Measurements from ENCODE around the gene PPIC.

- no peak for TF ChIP-seq POLR2A (IDR thresholded peaks at IDR 0.05)
- TF ChIP-seq, protein P1, sequence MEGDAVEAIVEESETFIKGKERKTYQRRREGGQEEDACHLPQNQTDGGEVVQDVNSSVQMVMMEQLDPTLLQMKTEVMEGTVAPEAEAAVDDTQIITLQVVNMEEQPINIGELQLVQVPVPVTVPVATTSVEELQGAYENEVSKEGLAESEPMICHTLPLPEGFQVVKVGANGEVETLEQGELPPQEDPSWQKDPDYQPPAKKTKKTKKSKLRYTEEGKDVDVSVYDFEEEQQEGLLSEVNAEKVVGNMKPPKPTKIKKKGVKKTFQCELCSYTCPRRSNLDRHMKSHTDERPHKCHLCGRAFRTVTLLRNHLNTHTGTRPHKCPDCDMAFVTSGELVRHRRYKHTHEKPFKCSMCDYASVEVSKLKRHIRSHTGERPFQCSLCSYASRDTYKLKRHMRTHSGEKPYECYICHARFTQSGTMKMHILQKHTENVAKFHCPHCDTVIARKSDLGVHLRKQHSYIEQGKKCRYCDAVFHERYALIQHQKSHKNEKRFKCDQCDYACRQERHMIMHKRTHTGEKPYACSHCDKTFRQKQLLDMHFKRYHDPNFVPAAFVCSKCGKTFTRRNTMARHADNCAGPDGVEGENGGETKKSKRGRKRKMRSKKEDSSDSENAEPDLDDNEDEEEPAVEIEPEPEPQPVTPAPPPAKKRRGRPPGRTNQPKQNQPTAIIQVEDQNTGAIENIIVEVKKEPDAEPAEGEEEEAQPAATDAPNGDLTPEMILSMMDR (IDR thresholded peaks at IDR 0.05): no peak
Measured at GRCh38 chr5:123051206-123051605, 14.7 kb upstream of the PPIC start.
